ENCODE data around the gene PARN.
A peak's percentile ranks its signal among the peaks of the same experiment; 100 is the strongest.

DNA sequence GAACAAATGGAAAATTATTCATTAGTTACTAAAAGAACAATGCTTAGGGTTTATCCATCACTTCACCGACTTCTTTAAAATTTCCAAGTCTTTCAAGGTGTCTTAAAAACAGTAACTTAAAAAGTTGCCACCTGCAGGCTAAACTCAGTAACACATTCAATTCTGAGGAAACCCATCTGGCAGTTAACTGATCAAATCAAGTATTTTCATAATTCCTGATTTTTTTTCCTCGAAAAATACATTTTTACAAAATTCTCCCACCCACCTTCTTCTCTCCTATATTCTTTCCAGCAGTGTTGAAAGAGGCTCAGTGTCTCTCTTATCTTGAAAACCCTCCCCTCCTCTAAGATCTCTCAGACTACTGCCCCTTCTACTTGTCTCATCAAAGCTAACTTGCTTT, 29.9 kb downstream of the PARN start:
- no peak for TF ChIP-seq POLR2A (IDR thresholded peaks at IDR 0.05)
- TF ChIP-seq, protein P1, sequence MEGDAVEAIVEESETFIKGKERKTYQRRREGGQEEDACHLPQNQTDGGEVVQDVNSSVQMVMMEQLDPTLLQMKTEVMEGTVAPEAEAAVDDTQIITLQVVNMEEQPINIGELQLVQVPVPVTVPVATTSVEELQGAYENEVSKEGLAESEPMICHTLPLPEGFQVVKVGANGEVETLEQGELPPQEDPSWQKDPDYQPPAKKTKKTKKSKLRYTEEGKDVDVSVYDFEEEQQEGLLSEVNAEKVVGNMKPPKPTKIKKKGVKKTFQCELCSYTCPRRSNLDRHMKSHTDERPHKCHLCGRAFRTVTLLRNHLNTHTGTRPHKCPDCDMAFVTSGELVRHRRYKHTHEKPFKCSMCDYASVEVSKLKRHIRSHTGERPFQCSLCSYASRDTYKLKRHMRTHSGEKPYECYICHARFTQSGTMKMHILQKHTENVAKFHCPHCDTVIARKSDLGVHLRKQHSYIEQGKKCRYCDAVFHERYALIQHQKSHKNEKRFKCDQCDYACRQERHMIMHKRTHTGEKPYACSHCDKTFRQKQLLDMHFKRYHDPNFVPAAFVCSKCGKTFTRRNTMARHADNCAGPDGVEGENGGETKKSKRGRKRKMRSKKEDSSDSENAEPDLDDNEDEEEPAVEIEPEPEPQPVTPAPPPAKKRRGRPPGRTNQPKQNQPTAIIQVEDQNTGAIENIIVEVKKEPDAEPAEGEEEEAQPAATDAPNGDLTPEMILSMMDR (IDR thresholded peaks at IDR 0.05): peak; percentile 20 to 51 (median 36)

Data from adrenal gland (tissue), 5 donors.